ENCODE measurements around the gene TTC6. TPM values are rescaled to one million over a fixed set of nuclear protein-coding genes. Genes with fewer than 3 reads are reported as not detected.

Gene TTC6
- total and polyA plus RNA-seq, 2 donors (not counting 3 experiments of a cell fraction or from before 2014, with no cell fraction given), result 0.75 TPM; not detected in 1

GRCh38 chr14:37601865-37602264 is 6.4 kb downstream of the TTC6 start:
- intact Hi-C loops (cut with micrococcal nuclease), result no loop called here

GRCh38 chr14:37602605-37603453 is 7.4 kb downstream of the TTC6 start:
- no peaks in the 10 kb centered on the region for H3K79me2 ChIP-seq (ENCODE audit: control insufficient read depth, insufficient read depth, low read length)
- no peak overlapping the region for H3K4me2 ChIP-seq (ENCODE audit: insufficient read depth, low read length)
- H3K9me1 ChIP-seq (replicated peaks; ENCODE audit: control insufficient read depth, extremely low read depth, insufficient read depth, low read length), result no peaks in the 10 kb centered on the region
- no peaks in the 10 kb centered on the region for H4K20me1 ChIP-seq (replicated peaks; ENCODE audit: control insufficient read depth, extremely low read depth, insufficient read depth, low read length)
- intact Hi-C loops (cut with micrococcal nuclease), result no loop called here
- no TSS peak for BruUV-seq (replicated peaks)
- TF ChIP-seq JUN (IDR thresholded peaks at IDR 0.05; ENCODE audit: borderline replicate concordance, insufficient read depth, insufficient read length, low read depth) (no peak), EZH2 (IDR thresholded peaks at IDR 0.05; ENCODE audit: borderline replicate concordance, low read depth, low read length, severe bottlenecking) (peak; percentile 57)
- peaks cover 4% of the 10 kb centered on the region for H3K4me1 ChIP-seq (ENCODE audit: control insufficient read depth, extremely low read depth, insufficient read depth, low read length)
- ChIA-PET POLR2A (no interaction called here), CTCF (no interaction called here)
- no peaks in the 10 kb centered on the region for H3K9me3 ChIP-seq (replicated peaks; ENCODE audit: control insufficient read depth, insufficient read depth, low read length)
- no peak overlapping the region for H3K27ac ChIP-seq (ENCODE audit: insufficient read depth, low read depth, low read length)
- no peak for FAIRE-seq
- no peak overlapping the region for H2AFZ ChIP-seq (ENCODE audit: low read depth, low read length)
- H3K36me3 ChIP-seq (ENCODE audit: control insufficient read depth in 2 of 2, extremely low read depth in 1 of 2, insufficient read depth in 2 of 2, low read length in 2 of 2), result no peaks in the 10 kb centered on the region
- H3K4me3 ChIP-seq (replicated peaks in 1 of 3; ENCODE audit: insufficient read depth in 1 of 3, low read depth in 1 of 3, low read length in 3 of 3), result no peak overlapping the region
- DNase-seq (ENCODE audit: low read depth, low spot score), result no peak
- peaks cover 82 to 97% of the 10 kb centered on the region in 2 experiments for H3K27me3 ChIP-seq (ENCODE audit: control insufficient read depth in 2 of 2, insufficient read depth in 2 of 2, low read length in 2 of 2)
- dilution Hi-C loops (cut with MboI; ENCODE audit: extremely low pct_ligation_motif_present, low sequenced_read_pairs), result no loop called here
- no peak overlapping the region for H3K9ac ChIP-seq (replicated peaks; ENCODE audit: extremely low read depth, insufficient read depth, low read length)

More at GRCh38 chr14:37601865-37602264, 6.4 kb downstream of the TTC6 start:
- H3K4me1 ChIP-seq (ENCODE audit: control insufficient read depth, extremely low read depth, insufficient read depth, low read length), result peaks cover 4% of the 10 kb centered on the region
- no TSS peak for BruUV-seq (replicated peaks)
- H4K20me1 ChIP-seq (replicated peaks; ENCODE audit: control insufficient read depth, extremely low read depth, insufficient read depth, low read length), result no peaks in the 10 kb centered on the region
- CTCF ChIA-PET, result no interaction called here
- DNase-seq (ENCODE audit: low read depth, low spot score) (no peak), FAIRE-seq (no peak)
- dilution Hi-C loops (cut with MboI; ENCODE audit: extremely low pct_ligation_motif_present, low sequenced_read_pairs), result no loop called here
- no peaks in the 10 kb centered on the region for H3K9me3 ChIP-seq (replicated peaks; ENCODE audit: control insufficient read depth, insufficient read depth, low read length)
- TF ChIP-seq FOS (IDR thresholded peaks at IDR 0.05; ENCODE audit: borderline replicate concordance, insufficient read depth, low read length), result no peak
- TF ChIP-seq MYC (IDR thresholded peaks at IDR 0.05; ENCODE audit: low read depth, low read length), result no peak
- no peak for TF ChIP-seq POLR2AphosphoS5 (IDR thresholded peaks at IDR 0.05; ENCODE audit: insufficient read depth, low read depth, low read length)
- TF ChIP-seq EZH2 (IDR thresholded peaks at IDR 0.05; ENCODE audit: borderline replicate concordance, low read depth, low read length, severe bottlenecking), result peak; percentile 36
- no peak for TF ChIP-seq MAX (IDR thresholded peaks at IDR 0.05; ENCODE audit: insufficient read depth, insufficient read length)
- no peaks in the 10 kb centered on the region for H3K9me1 ChIP-seq (replicated peaks; ENCODE audit: control insufficient read depth, extremely low read depth, insufficient read depth, low read length)
- H3K79me2 ChIP-seq (ENCODE audit: control insufficient read depth, insufficient read depth, low read length), result no peaks in the 10 kb centered on the region
- no peak overlapping the region for H3K9ac ChIP-seq (replicated peaks; ENCODE audit: extremely low read depth, insufficient read depth, low read length)
- H3K4me2 ChIP-seq (ENCODE audit: insufficient read depth, low read length), result no peak overlapping the region
- peaks cover 88 to 100% of the 10 kb centered on the region in 2 experiments for H3K27me3 ChIP-seq (ENCODE audit: control insufficient read depth in 2 of 2, insufficient read depth in 2 of 2, low read length in 2 of 2)
- no peak overlapping the region for H3K4me3 ChIP-seq (replicated peaks in 1 of 3; ENCODE audit: insufficient read depth in 1 of 3, low read depth in 1 of 3, low read length in 3 of 3)
- POLR2A ChIA-PET, result no interaction called here
- no peaks in the 10 kb centered on the region for H3K36me3 ChIP-seq (ENCODE audit: control insufficient read depth in 2 of 2, extremely low read depth in 1 of 2, insufficient read depth in 2 of 2, low read length in 2 of 2)
- H2AFZ ChIP-seq (ENCODE audit: low read depth, low read length), result no peak overlapping the region
- no peak overlapping the region for H3K27ac ChIP-seq (ENCODE audit: insufficient read depth, low read depth, low read length)
